ENCODE data around the gene KLK1.
A peak's percentile ranks its signal among the peaks of the same experiment; 100 is the strongest.

Gene KLK1

DNA sequence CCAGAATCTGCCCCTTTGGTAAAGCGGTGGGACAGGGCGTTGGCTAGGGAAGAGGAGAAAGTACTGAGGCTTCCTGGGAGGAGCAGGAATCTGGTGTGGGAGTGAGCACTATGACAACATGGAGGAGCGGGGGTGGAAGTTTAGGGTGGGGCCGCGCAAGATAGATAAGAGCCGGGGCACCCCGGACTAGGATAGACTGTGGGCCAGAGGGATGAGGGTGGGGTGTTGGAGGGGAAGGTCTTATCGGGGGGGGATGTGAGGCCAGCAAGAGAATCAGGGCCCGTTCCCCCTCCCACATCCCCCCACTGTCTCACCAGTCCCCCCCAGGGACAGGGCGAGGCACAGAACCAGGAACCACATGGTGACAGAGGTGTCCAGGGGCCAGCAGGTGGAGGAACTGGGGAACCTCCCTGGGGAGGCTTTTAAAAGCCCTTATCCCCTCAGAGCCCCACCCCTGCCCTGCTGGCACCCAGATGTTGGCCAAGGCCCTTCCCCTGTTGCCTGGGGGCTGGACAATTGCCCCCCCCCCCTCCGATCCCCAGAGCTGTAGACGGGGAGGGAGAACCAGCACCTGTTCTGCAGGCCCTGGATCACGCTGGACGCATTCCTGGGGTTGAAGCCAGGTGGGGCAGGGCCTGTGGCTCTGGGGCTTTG is at the start of gene KLK1:
KLK1 (minus strand) TSS at position 399 of the 654 bp plus-strand sequence; CDS start at position 360, 39 bp downstream.
- DNase-seq (ENCODE audit: low spot score) = no peak

GRCh38 chr19:50873056-50873455 is 49.5 kb upstream of the KLK1 start, which contains the start of gene KLK2:
Gene KLK2, plus strand, starts transcription at chr19:50873439. Its CDS starts 35 bp downstream, at chr19:50873474.
- no peak for DNase-seq (ENCODE audit: low spot score)

DNA sequence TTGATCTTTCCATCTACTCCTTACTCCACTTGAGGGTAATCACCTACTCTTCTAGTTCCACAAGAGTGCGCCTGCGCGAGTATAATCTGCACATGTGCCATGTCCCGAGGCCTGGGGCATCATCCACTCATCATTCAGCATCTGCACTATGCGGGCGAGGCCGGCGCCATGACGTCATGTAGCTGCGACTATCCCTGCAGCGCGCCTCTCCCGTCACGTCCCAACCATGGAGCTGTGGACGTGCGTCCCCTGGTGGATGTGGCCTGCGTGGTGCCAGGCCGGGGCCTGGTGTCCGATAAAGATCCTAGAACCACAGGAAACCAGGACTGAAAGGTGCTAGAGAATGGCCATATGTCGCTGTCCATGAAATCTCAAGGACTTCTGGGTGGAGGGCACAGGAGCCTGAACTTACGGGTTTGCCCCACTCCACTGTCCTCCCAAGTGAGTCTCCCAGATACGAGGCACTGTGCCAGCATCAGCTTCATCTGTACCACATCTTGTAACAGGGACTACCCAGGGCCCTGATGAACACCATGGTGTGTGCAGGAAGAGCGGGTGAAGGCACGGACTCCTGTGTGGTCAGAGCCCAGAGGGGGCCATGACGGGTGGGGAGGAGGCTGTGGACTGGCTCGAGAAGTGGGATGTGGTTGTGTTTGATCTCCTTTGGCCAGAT is 47.0 kb upstream of the KLK1 start:
- DNase-seq (ENCODE audit: low spot score) = peak; percentile 27

- no peak for DNase-seq (ENCODE audit: low spot score)
Observed at GRCh38 chr19:50869479-50869878, 45.9 kb upstream of the KLK1 start.

- no peak for DNase-seq (ENCODE audit: low spot score)
Observed at GRCh38 chr19:50861496-50862286, 38.1 kb upstream of the KLK1 start.

GRCh38 chr19:50861010-50861409 is 37.4 kb upstream of the KLK1 start:
- DNase-seq (ENCODE audit: low spot score) = no peak

GRCh38 chr19:50859849-50860248 is 36.3 kb upstream of the KLK1 start:
- no peak for DNase-seq (ENCODE audit: low spot score)

- no peak for DNase-seq (ENCODE audit: low spot score)
Observed at GRCh38 chr19:50858886-50859285, 35.3 kb upstream of the KLK1 start.

GRCh38 chr19:50857366-50857765 is 33.8 kb upstream of the KLK1 start:
- no peak for DNase-seq (ENCODE audit: low spot score)

DNA sequence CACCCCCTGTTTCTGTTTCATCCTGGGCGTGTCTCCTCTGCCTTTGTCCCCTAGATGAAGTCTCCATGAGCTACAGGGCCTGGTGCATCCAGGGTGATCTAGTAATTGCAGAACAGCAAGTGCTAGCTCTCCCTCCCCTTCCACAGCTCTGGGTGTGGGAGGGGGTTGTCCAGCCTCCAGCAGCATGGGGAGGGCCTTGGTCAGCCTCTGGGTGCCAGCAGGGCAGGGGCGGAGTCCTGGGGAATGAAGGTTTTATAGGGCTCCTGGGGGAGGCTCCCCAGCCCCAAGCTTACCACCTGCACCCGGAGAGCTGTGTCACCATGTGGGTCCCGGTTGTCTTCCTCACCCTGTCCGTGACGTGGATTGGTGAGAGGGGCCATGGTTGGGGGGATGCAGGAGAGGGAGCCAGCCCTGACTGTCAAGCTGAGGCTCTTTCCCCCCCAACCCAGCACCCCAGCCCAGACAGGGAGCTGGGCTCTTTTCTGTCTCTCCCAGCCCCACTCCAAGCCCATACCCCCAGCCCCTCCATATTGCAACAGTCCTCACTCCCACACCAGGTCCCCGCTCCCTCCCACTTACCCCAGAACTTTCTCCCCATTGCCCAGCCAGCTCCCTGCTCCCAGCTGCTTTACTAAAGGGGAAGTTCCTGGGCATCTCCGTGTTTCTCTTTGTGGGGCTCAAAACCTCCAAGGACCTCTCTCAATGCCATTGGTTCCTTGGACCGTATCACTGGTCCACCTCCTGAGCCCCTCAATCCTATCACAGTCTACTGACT is 31.2 kb upstream of the KLK1 start, which contains the start of gene KLK3:
KLK3 (plus strand) TSS at position 280 of the 775 bp plus-strand sequence; CDS start at position 321, 41 bp downstream.
- DNase-seq (ENCODE audit: low spot score) = no peak

GRCh38 chr19:50851620-50852019 is 28.0 kb upstream of the KLK1 start:
- no peak for DNase-seq (ENCODE audit: low spot score)

DNA sequence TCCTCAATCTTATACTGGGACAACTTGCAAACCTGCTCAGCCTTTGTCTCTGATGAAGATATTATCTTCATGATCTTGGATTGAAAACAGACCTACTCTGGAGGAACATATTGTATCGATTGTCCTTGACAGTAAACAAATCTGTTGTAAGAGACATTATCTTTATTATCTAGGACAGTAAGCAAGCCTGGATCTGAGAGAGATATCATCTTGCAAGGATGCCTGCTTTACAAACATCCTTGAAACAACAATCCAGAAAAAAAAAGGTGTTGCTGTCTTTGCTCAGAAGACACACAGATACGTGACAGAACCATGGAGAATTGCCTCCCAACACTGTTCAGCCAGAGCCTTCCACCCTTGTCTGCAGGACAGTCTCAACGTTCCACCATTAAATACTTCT is 27.2 kb upstream of the KLK1 start:
- DNase-seq (ENCODE audit: low spot score) = no peak

GRCh38 chr19:50844296-50844935 is 20.8 kb upstream of the KLK1 start:
- DNase-seq (ENCODE audit: low spot score) = no peak

DNA sequence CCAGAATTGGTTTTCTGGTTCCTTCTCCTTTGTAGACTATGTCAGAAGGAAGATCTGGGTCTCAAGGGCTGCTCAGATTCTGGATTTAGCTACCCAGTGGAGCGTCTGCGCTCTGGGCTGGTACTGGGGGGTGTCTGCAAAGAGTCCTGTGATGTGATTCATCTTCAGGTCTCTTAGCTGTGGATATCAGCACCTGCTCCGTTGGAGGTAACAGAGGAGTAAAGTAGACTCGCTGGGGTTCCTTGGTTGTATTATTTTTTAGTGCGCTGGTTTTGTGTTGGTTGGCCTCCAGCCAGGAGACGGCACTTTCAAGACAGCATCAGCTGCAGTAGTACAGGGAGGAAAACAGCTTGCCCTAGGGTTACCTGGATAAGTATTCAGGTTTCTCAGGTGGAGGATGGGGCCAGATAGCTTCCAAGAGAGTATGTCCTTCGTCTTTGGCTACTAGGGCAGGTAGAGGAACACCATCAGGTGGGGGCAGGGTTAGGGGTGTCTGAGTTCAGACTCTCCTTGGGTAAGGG is 20.2 kb upstream of the KLK1 start:
- DNase-seq (ENCODE audit: low spot score) = no peak

- DNase-seq (ENCODE audit: low spot score) = no peak
Observed at GRCh38 chr19:50843205-50843604, 19.6 kb upstream of the KLK1 start.

DNA sequence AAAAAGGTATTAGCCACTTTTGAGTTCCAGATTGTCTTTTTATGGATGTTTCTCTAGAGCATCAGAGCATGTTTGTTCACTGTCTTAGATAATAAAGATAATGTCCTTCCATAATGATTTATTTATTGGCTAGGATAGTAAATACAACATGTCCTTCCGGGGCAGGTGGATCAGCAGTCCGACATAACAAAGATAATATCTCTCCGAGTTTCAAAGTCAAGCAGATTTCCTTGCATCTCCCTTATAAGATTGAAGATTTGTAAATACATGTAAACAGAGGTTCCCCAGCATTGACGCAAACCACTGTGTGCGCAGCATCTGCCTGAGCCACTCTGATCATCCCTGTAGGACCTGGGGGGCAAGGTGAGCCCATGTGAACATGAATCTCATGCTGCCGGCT is 18.5 kb upstream of the KLK1 start:
- DNase-seq (ENCODE audit: low spot score) = no peak

DNA sequence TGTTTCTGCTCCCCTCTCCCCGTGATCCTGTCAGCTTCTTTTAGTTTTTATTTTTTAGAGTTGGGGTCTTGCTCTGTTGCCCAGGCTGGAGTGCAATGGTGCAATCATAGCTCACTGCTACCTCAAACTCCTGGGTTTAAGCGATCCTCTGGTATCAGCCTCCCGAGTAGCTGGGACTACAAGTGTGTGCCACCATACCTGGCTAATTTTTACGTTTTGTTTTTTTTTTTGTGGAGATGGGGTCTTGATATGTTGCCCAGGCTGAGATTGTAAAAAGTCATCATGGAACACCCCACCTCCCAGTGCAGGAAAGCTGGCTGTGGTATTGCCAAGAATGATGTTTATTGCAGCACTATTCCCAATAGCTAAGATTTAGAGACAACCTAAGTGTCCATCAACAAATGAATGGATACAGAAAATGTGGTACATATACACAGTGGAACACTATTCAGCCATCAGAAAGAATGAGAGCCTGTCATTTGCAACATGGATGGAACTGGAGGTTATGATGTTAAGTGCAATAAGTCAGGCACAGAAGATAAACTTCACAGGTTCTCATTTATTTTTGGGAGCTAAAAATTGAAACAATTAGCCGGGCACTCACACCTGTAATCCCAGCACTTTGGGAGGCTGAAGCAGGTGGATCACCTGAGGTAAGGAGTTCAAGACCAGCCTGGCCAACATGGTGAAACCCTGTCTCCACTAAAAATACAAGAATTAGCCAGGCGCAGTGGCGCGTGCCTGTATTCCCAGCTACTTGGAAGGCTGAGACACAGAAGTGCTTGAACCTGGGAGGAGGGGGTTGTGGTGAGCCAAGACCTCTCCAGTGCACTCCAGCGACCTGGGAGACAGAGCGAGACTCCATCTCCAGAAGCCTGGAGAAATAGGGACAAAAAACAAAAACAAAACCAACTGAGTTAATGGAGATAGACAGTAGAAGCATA is 16.4 kb upstream of the KLK1 start:
- no peak for DNase-seq (ENCODE audit: low spot score)

GRCh38 chr19:50838239-50838638 is 14.7 kb upstream of the KLK1 start:
- DNase-seq (ENCODE audit: low spot score) = no peak

DNA sequence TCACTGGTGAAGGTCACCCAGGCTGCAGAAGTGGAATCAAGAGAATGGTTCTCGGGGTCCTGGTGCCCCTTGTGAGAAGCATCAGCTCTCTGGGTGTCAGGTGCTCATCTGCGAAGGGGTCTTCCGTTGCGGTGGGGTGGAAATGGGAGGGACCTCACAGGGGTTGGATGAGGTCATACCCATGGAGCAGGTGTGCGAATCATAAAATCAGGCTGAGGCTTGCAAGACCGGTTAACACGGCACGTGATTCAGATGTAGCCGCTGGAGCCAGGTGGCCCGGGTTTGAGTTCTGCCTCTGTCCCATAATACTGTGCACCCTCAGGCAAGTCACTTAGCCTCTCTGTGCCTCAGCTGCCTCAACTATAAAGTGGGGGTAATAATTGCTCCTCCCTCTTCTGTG is 13.7 kb upstream of the KLK1 start:
- DNase-seq (ENCODE audit: low spot score) = no peak

DNA sequence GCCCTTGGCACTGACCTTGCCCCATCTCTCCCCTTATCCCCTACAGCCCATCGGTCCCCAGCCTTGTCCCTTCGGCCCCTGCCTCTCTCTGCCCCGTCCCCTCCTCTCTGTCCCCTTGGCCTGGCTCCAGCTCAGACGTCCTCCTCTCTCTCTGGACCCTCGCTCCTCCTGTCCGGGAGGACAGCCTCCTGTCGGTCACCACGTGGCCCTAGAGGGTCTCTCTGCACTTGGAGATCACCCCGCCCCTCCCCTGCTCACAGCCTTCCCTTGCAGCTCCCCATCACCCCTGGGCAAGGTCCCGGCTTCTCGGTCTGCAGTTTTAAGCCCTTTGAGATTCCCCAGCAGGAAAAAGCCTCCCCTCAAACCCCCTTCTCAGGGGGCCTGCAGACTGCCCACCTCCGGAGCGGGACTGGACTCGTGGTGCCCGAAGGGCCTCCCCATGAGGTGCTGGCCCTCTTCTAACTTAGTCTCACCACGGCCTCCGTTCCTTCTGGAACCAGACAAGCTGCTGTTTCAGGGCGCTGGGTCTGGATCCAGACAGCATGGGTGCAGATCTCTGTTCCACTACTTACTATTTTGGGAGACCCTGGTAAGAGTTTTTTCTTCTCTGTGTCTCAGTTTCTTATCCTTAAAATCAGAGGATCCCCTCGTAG is 13.1 kb upstream of the KLK1 start:
- no peak for DNase-seq (ENCODE audit: low spot score)

All from activated CD4-positive, alpha-beta T cell treated with anti-CD3 and anti-CD28 coated beads, Interleukin-2, Interleukin-4, amounts not matched to agents 100 ng/mL and 50 ng/mL, durations not matched to agents 16 hours and 8 hours (primary cell).